NAMALWA (cell line): ENCODE measurements around the gene CFD.
A peak's percentile ranks its signal among the peaks of the same experiment; 100 is the strongest.
"Not testable (repeated sequence)": the region's sequence is repeated elsewhere in the genome, so short reads cannot be mapped to it uniquely, and the experiment has no call there.

ENCODE experiments used
- DNase-seq: peaks from one replicate; pipeline ENCODE4 v3.0.0-alpha.2; 2015; ENCODE audit warnings: low spot score

CFD gene

GRCh38 chr19:825897-826644 is 33.4 kb upstream of the CFD start:
- no peak for DNase-seq

GRCh38 chr19:827314-827709 is 32.2 kb upstream of the CFD start:
- no peak for DNase-seq

- no peak for DNase-seq
These were observed 31.6 kb upstream of the CFD start, which contains the start of gene AZU1 for GRCh38 chr19:827710-828321. AZU1 (plus strand) TSS chr19:827837; CDS start chr19:827847, 10 bp downstream.

GRCh38 chr19:829129-829758 is 30.2 kb upstream of the CFD start:
- no peak for DNase-seq

- DNase-seq: no peak
These were observed 27.8 kb upstream of the CFD start for GRCh38 chr19:831407-832369.

- DNase-seq: no peak
These were observed 25.2 kb upstream of the CFD start for GRCh38 chr19:834216-834615.

GRCh38 chr19:835210-835810 is 24.2 kb upstream of the CFD start:
- DNase-seq: no peak

- DNase-seq: no peak
These were observed 18.8 kb upstream of the CFD start, which contains the start of gene PRTN3 for GRCh38 chr19:840519-841206. PRTN3 (plus strand) TSS chr19:840999; CDS start chr19:841009, 10 bp downstream.

- DNase-seq: not testable (repeated sequence)
These were observed 16.7 kb upstream of the CFD start for GRCh38 chr19:842802-843179.

- no peak for DNase-seq
These were observed 16.2 kb upstream of the CFD start for GRCh38 chr19:843180-843835.

GRCh38 chr19:843836-844545 is 15.5 kb upstream of the CFD start:
- no peak for DNase-seq

GRCh38 chr19:844546-844971 is 14.9 kb upstream of the CFD start:
- DNase-seq: no peak

GRCh38 chr19:845707-846521 is 13.6 kb upstream of the CFD start:
- DNase-seq: no peak

- no peak for DNase-seq
These were observed 11.0 kb upstream of the CFD start for GRCh38 chr19:848386-848921.

- DNase-seq: not testable (repeated sequence)
These were observed 10.3 kb upstream of the CFD start for GRCh38 chr19:849195-849594.

- peak; percentile 48 for DNase-seq
These were observed 9.1 kb upstream of the CFD start for GRCh38 chr19:850221-850978.

GRCh38 chr19:850979-851335 is 8.5 kb upstream of the CFD start:
- no peak for DNase-seq
